Stimulated activated CD8-positive, alpha-beta memory T cell treated with anti-CD3 and anti-CD28 coated beads, Interleukin-7, amount 100 ng/mL, for 48 hours (primary cell): ENCODE data around the gene KBTBD3.
"Not testable (repeated sequence)": the region's sequence is repeated elsewhere in the genome, so short reads cannot be mapped to it uniquely, and the experiment has no call there.

Source experiments
- DNase-seq, 2 donors: peaks; one replicate each; pipeline ENCODE4 v3.0.0-alpha.2; 2020; ENCODE audit warnings: low read depth in 1 of 2; ENCODE audit errors: extremely low read depth in 1 of 2

Gene KBTBD3

DNA sequence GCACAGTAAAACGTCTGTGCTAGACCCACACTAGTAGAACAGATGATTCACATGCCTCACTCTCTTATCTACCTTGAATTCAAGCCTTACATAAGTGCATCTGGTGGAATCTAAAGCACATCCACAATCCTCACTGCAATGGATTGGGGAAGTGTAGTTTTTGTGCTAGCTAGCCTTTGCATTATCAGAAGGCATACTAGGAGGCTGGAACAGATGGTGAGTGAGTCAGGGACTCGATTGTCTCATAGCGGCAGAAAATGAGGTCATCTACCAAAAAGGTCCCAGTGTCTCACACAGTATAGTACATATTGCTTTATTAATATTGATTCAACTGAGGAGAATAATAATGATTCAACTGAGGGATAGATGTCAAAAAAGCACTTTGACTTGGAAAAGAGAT is 64.4 kb downstream of the KBTBD3 start:
- DNase-seq, result no peak

DNA sequence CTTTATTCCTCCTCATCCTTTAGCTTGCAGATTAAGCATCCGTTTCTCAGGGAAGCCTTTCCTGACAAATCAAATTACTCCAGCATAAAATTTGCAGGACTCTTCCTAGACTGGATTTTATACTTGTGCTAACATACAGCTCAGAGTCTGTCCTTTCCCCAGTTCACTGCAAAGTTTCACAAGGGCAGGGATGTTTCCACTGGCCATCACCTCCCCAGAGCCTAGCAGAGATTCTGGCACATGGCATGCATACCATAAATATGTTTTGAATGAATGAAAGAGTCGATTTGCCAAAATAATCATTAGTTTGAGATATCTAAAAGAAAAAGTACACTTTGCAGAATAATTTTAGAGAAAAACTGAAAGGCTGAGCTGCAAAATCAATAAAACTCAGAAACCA is 65.7 kb downstream of the KBTBD3 start:
- no peak for DNase-seq

DNA sequence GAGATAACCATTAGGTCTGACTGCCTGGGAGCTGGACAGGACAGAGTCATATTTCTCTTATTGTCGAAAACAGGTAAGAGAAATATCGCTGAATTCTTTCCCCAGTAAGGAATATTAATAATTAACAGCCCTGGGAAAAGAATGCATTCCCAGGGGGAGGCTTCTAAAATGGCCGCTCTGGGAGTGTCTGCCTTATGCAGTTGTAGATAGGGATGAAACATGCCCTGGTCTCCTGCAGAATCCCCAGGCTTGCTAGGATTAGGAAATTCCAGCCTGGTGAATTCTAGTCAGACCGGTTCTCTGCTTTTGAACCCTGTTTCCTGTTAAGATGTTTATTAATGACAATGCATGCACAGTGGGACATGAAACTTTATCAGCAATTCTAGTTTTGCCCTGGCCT is 74.1 kb downstream of the KBTBD3 start:
- not testable (repeated sequence) for DNase-seq

DNA sequence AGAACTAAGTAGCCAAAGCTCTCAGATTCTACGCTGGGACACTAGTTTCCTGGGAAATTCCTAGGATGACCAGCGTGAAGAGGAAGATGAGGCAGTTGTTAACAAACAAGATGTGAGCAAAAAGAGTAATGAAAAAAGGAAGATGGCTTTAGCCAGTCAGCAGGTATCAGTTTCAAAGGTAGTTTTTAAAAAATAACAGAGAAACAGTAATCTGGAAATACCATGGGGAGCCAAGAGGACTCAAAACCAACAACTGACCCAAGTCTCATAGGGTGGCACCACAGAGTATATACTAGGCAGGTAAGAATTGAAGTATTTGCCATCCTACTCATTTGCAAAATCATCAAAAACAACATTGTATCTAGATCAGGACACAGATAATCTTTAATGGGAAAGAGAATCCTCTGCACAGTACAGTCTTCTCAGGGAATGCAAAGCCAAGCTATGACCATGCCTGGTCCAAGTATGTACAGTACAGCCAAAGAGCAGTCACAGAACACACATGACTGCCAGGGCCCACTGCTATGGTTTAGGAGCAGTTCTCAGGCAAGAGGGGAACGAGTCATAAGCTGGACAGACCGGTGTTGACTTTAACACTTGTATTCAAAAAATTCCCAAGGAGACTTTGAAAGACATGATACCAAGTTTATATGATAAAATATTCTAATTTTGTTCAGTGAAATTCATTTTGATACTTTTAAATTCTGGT is 75.7 kb downstream of the KBTBD3 start:
- DNase-seq, result no peak
